ENCODE data around the gene SLC6A12. TPM values are rescaled to one million over a fixed set of nuclear protein-coding genes. Genes with fewer than 3 reads are reported as not detected.

SLC6A12 gene
- total RNA-seq, 1 experiment from 2014 or later: 0.17 TPM

DNA sequence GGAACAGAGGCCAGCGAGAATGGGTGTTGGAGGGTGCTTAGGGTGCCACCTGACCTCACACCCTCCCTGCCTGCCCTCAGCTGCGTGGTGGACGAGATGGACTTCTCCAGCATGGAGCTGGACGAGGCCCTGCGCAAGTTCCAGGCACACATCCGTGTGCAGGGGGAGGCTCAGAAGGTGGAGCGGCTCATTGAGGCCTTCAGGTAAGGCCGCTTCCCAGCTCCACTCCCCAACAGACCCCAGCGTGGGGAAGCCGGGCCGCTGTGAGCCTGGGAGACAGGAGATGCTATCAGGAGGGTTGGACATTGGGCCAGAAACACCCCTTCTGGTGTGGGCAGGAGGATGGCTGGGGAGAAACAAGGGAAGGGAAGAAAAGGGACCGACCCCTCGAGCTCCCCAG lies 57.0 kb downstream of the SLC6A12 start:
- Histone ChIP-seq H4K5ac (ENCODE audit: insufficient read length, low read depth, low read length) (no peak overlapping the region), H3K4me1 (ENCODE audit: insufficient read depth, low read length) (no peaks in the 10 kb centered on the region), H2AFZ (ENCODE audit: low read length) (no peak overlapping the region), H3K27ac (ENCODE audit: insufficient read length, low read depth, low read length) (no peak overlapping the region), H3K14ac (ENCODE audit: insufficient read depth, low read length) (no peak overlapping the region), H3T11ph (ENCODE audit: low read length) (no peak overlapping the region), H4K91ac (ENCODE audit: insufficient read length, low read depth, low read length) (no peak overlapping the region), H3K56ac (ENCODE audit: insufficient read length, low read depth, low read length) (no peak overlapping the region), H2AK5ac (ENCODE audit: insufficient read length, low read length) (no peak overlapping the region), H2BK15ac (ENCODE audit: low read depth, low read length) (no peak overlapping the region), H3K4me2 (ENCODE audit: insufficient read depth, insufficient read length, low read length) (no peak overlapping the region), H3K23ac (ENCODE audit: insufficient read length, low read depth, low read length) (no peak overlapping the region), H2BK20ac (ENCODE audit: low read depth, low read length, poor library complexity, severe bottlenecking) (no peak overlapping the region), H4K8ac (replicated peaks; ENCODE audit: insufficient read length, low read depth, low read length) (no peak overlapping the region), H2BK120ac (ENCODE audit: low read depth, low read length, poor library complexity, severe bottlenecking) (no peak overlapping the region), H3K9ac (ENCODE audit: extremely low read depth, insufficient read length, low read length) (no peak overlapping the region), H2BK5ac (ENCODE audit: insufficient read length, low read length) (no peak overlapping the region), H3K4ac (ENCODE audit: low read depth, low read length) (no peak overlapping the region), H2BK12ac (ENCODE audit: insufficient read length, low read depth, low read length) (no peak overlapping the region), H3K79me2 (ENCODE audit: insufficient read depth, low read length) (no peaks in the 10 kb centered on the region), H3K9me3 (ENCODE audit: control insufficient read depth, low read depth, low read length) (no peaks in the 10 kb centered on the region), H3K23me2 (ENCODE audit: insufficient read length, low read depth, low read length, poor library complexity, severe bottlenecking) (no peaks in the 10 kb centered on the region), H3K27me3 (ENCODE audit: insufficient read depth, low read length) (no peaks in the 10 kb centered on the region), H3K18ac (ENCODE audit: insufficient read length, low read depth, low read length) (no peak overlapping the region), H4K20me1 (ENCODE audit: control insufficient read depth, insufficient read depth, insufficient read length) (no peaks in the 10 kb centered on the region), H3K79me1 (ENCODE audit: insufficient read depth, low read depth, low read length, poor library complexity, severe bottlenecking) (no peaks in the 10 kb centered on the region)
- WGBS (ENCODE audit: extremely low coverage, insufficient read length, low lambda C conversion rate): no CpG with 5 or more reads among the region's 13 CpGs
- Mint-ChIP-seq H3K4me1 (peaks cover 13 to 32% of the 10 kb centered on the region in 2 experiments), H3K4me3 (no peak overlapping the region), H3K9me3 (no peaks in the 10 kb centered on the region), H3K36me3 (ENCODE audit: insufficient read depth in 1 of 3, low read depth in 3 of 3) (no peaks in the 10 kb centered on the region; a peak in 1 of 7 replicates), H3K27me3 (ENCODE audit: low read depth) (peaks cover 5% of the 10 kb centered on the region; the same call in 1 of the 2 replicates), H3K27ac (no peak overlapping the region)
- TF ChIP-seq, protein P1, sequence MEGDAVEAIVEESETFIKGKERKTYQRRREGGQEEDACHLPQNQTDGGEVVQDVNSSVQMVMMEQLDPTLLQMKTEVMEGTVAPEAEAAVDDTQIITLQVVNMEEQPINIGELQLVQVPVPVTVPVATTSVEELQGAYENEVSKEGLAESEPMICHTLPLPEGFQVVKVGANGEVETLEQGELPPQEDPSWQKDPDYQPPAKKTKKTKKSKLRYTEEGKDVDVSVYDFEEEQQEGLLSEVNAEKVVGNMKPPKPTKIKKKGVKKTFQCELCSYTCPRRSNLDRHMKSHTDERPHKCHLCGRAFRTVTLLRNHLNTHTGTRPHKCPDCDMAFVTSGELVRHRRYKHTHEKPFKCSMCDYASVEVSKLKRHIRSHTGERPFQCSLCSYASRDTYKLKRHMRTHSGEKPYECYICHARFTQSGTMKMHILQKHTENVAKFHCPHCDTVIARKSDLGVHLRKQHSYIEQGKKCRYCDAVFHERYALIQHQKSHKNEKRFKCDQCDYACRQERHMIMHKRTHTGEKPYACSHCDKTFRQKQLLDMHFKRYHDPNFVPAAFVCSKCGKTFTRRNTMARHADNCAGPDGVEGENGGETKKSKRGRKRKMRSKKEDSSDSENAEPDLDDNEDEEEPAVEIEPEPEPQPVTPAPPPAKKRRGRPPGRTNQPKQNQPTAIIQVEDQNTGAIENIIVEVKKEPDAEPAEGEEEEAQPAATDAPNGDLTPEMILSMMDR (conservative IDR thresholded peaks at IDR 0.05): no peak
- no peak for DNase-seq
